ENCODE measurements around the gene PFDN4.

The PFDN4 gene

GRCh38 chr20:54177378-54177777 lies 30.5 kb upstream of the PFDN4 start:
- no peak for ATAC-seq

DNA sequence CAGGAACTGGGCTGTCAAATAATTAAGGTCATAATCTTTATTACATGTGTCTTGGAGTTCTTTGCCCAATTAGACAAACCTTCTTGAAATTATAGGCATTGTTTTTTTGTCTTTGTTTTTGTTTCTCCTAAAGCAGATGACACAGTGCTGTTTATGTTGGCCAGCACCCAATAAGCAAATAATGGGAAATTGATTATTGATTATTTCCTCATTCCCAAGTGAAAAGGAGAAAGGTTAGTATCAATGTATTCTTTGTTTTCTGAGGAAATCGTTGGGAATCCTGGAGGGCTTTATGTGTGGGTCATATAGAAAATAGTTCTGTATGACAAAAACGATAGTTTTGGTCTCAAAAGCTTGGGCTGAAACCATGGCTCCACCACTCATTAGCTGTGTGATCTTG lies 29.6 kb upstream of the PFDN4 start:
- no peak for ATAC-seq
- TF ChIP-seq, protein P1, sequence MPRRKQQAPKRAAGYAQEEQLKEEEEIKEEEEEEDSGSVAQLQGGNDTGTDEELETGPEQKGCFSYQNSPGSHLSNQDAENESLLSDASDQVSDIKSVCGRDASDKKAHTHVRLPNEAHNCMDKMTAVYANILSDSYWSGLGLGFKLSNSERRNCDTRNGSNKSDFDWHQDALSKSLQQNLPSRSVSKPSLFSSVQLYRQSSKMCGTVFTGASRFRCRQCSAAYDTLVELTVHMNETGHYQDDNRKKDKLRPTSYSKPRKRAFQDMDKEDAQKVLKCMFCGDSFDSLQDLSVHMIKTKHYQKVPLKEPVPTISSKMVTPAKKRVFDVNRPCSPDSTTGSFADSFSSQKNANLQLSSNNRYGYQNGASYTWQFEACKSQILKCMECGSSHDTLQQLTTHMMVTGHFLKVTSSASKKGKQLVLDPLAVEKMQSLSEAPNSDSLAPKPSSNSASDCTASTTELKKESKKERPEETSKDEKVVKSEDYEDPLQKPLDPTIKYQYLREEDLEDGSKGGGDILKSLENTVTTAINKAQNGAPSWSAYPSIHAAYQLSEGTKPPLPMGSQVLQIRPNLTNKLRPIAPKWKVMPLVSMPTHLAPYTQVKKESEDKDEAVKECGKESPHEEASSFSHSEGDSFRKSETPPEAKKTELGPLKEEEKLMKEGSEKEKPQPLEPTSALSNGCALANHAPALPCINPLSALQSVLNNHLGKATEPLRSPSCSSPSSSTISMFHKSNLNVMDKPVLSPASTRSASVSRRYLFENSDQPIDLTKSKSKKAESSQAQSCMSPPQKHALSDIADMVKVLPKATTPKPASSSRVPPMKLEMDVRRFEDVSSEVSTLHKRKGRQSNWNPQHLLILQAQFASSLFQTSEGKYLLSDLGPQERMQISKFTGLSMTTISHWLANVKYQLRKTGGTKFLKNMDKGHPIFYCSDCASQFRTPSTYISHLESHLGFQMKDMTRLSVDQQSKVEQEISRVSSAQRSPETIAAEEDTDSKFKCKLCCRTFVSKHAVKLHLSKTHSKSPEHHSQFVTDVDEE (CRISPR knock-in tag; IDR thresholded peaks at IDR 0.05): no peak
- TF ChIP-seq ISL1 (CRISPR knock-in tag; IDR thresholded peaks at IDR 0.05) (no peak), SNAI2 (CRISPR knock-in tag; IDR thresholded peaks at IDR 0.05) (no peak), ARNTL (CRISPR knock-in tag; IDR thresholded peaks at IDR 0.05; ENCODE audit: borderline replicate concordance, low read depth) (no peak), TCF4 (CRISPR knock-in tag; IDR thresholded peaks at IDR 0.05; ENCODE audit: borderline replicate concordance) (no peak), CSRNP3 (CRISPR knock-in tag; IDR thresholded peaks at IDR 0.05) (no peak), GLIS3 (CRISPR knock-in tag; IDR thresholded peaks at IDR 0.05) (no peak)

More at GRCh38 chr20:54177378-54177777, 30.5 kb upstream of the PFDN4 start:
- TF ChIP-seq SNAI2 (CRISPR knock-in tag; IDR thresholded peaks at IDR 0.05) (no peak), ZFP30 (CRISPR knock-in tag; IDR thresholded peaks at IDR 0.05) (no peak), CSRNP3 (CRISPR knock-in tag; IDR thresholded peaks at IDR 0.05) (no peak), CSDC2 (CRISPR knock-in tag; IDR thresholded peaks at IDR 0.05) (no peak), PPARA (CRISPR knock-in tag; IDR thresholded peaks at IDR 0.05; ENCODE audit: borderline replicate concordance) (no peak), ISL1 (CRISPR knock-in tag; IDR thresholded peaks at IDR 0.05) (no peak), TCF4 (CRISPR knock-in tag; IDR thresholded peaks at IDR 0.05; ENCODE audit: borderline replicate concordance) (no peak), BACH2 (CRISPR knock-in tag; IDR thresholded peaks at IDR 0.05; ENCODE audit: borderline replicate concordance) (no peak), ARNTL (CRISPR knock-in tag; IDR thresholded peaks at IDR 0.05; ENCODE audit: borderline replicate concordance, low read depth) (no peak), TOX (CRISPR knock-in tag; IDR thresholded peaks at IDR 0.05; ENCODE audit: borderline replicate concordance) (no peak), ZFP3 (CRISPR knock-in tag; IDR thresholded peaks at IDR 0.05) (no peak), PATZ1 (CRISPR knock-in tag; IDR thresholded peaks at IDR 0.05; ENCODE audit: borderline replicate concordance) (no peak), ZC3H10 (CRISPR knock-in tag; IDR thresholded peaks at IDR 0.05) (no peak)
- TF ChIP-seq, protein P1 (CRISPR knock-in tag; IDR thresholded peaks at IDR 0.05): no peak

GRCh38 chr20:54179946-54180345 lies 27.9 kb upstream of the PFDN4 start:
- ATAC-seq: no peak
- TF ChIP-seq PATZ1 (CRISPR knock-in tag; IDR thresholded peaks at IDR 0.05; ENCODE audit: borderline replicate concordance): no peak
- TF ChIP-seq SNAI2 (CRISPR knock-in tag; IDR thresholded peaks at IDR 0.05): no peak
- TF ChIP-seq, protein P1 (CRISPR knock-in tag; IDR thresholded peaks at IDR 0.05): no peak
- TF ChIP-seq CREB5 (CRISPR knock-in tag; IDR thresholded peaks at IDR 0.05; ENCODE audit: low read depth): no peak
- no peak for TF ChIP-seq ZC3H10 (CRISPR knock-in tag; IDR thresholded peaks at IDR 0.05)
- no peak for TF ChIP-seq POU6F1 (CRISPR knock-in tag; IDR thresholded peaks at IDR 0.05; ENCODE audit: borderline replicate concordance, low read depth)

Data from SK-N-SH treated with all-trans-retinoic acid at 6 μM for 48 hours (cell line).